Esophagus squamous epithelium (tissue), 5 donors: ENCODE measurements around the gene LTBP2. TPM values are rescaled to one million over a fixed set of nuclear protein-coding genes. Genes with fewer than 3 reads are reported as not detected.

Source experiments
- DNase-seq: peaks from one replicate; lab custom pipeline; 2025; lab: John Stamatoyannopoulos, UW
- H3K27ac ChIP-seq, 4 donors: fragments of 200-600 bp; sonication (generic); one replicate each; pipeline ENCODE4 v1.5.1; 2016 to 2019; ENCODE audit warnings: mild to moderate bottlenecking in 1 of 4
- H3K27me3 ChIP-seq, 4 donors: fragments of 200-600 bp; sonication (generic); 1 replicate in 3 of 4; 2 replicates in 1 of 4; pipeline versions ENCODE4 v1.5.1 to v1.6.0; 2017 to 2021; ENCODE audit warnings: antibody characterized with exemption in 1 of 4
- H3K36me3 ChIP-seq, 3 donors: fragments of 200-600 bp; sonication (generic); one replicate each; pipeline ENCODE4 v1.5.1; 2016 to 2019
- H3K4me1 ChIP-seq, 3 donors: fragments of 200-600 bp; sonication (generic); one replicate each; pipeline ENCODE4 v1.5.1; 2017 to 2019
- H3K4me3 ChIP-seq, 4 donors: fragments of 200-600 bp; sonication (generic); 1 replicate in 3 of 4; 2 replicates in 1 of 4; pipeline ENCODE4 v1.5.1; 2016 to 2019; ENCODE audit warnings: mild to moderate bottlenecking in 2 of 4, moderate library complexity in 1 of 4
- H3K9me3 ChIP-seq, 3 donors: fragments of 200-600 bp; sonication (generic); one replicate each; pipeline ENCODE4 v1.5.1; 2016 to 2019
- CTCF ChIP-seq, 6 experiments: fragments of 450-650 bp in 4 of 6; fragments of 200-600 bp in 2 of 6; sonication (generic) in 2 of 6; IDR thresholded peaks; one replicate each; pipeline ENCODE4 v1.5.1; 2016 to 2019; ENCODE audit warnings: antibody characterized with exemption in 6 of 6, mild to moderate bottlenecking in 4 of 6, moderate library complexity in 4 of 6
- POLR2A ChIP-seq, 4 donors: fragments of 450-650 bp; IDR thresholded peaks; one replicate each; pipeline ENCODE4 v1.6.1; 2017; ENCODE audit warnings: antibody characterized with exemption in 4 of 4, mild to moderate bottlenecking in 4 of 4, moderate library complexity in 3 of 4
- WGBS, 2 donors: methylation state at CpG; one replicate each; pipeline ENCODE4 v1.1.5; 2018; 5-methylcytosine and 5-hydroxymethylcytosine counted together
- intact Hi-C: fragments of 100-400 bp; cut with DNase I; formaldehyde crosslinking; loops from one replicate; pipeline ENCODE4 v1.15.0; 2022
- total RNA-seq, 4 donors: library from RNA; depleted of rRNA; stranded (reverse); fragments of >200 nt; gene quantifications; one replicate each; pipeline ENCODE4 v1.1.0, GENCODE V29; 2016
- donor health status: DM: yes; HTN: yes; CAD: no.

Gene LTBP2
- total RNA-seq, 4 donors from 2014 or later: 10.3 to 41.6 (median 17.0) TPM

DNA sequence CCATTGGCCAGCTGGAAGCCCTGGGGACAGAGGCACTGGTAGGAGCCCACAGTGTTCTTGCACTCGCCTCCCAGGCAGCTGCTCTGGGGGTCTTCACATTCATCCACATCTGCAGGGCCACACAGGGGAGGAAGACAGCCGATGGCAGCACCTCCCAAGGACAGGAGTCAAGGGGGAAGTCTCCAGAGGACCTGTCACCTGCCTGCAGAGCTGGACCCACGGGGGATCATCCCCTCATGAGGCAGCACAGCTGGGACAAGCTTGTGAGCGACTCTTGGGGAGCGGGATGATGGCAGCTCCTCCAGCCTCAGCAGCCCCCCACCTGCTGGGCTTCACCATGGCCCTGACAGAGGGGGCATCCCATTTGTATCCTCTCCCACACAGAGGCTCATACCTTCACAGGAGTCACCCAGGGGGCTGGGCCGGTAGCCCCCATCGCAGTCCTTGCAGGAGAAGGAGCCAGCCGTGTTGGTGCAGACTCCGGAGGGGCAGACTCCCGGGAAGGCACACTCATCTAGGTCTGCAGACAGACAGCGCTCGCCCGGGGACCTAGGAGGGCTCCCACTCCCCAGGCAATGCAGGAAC lies 103.1 kb downstream of the LTBP2 start:
- peaks cover 0 to 12% (median 4%) of the 10 kb centered on the region in 3 donors for H3K4me1 ChIP-seq
- WGBS, 2 donors: 83 to 92% methylated on average over 3 to 5 of the region's 13 CpGs
- no peak for TF ChIP-seq POLR2A (IDR thresholded peaks at IDR 0.05)
- TF ChIP-seq CTCF (IDR thresholded peaks at IDR 0.05): no peak
- H3K27ac ChIP-seq: no peak overlapping the region
- no peaks in the 10 kb centered on the region for H3K27me3 ChIP-seq
- DNase-seq: no peak
- H3K4me3 ChIP-seq: no peak overlapping the region
- peaks cover 0 to 87% (median 5%) of the 10 kb centered on the region in 3 donors for H3K36me3 ChIP-seq
- intact Hi-C loops: no loop called here
- H3K9me3 ChIP-seq: no peaks in the 10 kb centered on the region

DNA sequence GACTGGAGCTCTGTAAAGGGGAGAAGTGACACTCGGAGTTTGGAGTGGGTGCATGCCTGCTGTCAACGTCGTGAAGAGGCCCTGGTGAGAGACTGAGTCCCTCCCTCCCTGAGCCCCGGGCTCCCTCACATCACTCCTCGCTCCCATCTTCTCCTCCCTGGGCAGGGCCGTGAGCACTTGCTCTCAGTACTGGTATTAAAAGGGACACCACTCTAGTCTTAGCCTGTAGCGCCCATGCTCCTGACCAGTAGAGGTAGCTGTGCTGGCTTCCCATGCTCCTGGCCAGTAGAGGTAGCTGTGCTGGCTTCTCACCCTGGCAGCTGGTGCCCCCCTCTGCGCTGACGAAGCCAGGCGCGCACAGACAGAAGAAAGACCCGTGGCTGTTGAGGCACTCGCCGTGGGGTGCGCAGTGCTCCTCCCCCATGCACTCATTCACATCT lies 103.7 kb downstream of the LTBP2 start:
- Histone ChIP-seq H3K9me3 (no peaks in the 10 kb centered on the region), H3K4me3 (no peak overlapping the region), H3K27ac (no peak overlapping the region), H3K27me3 (no peaks in the 10 kb centered on the region), H3K36me3 (peaks cover 0 to 87% (median 5%) of the 10 kb centered on the region in 3 donors), H3K4me1 (peaks cover 0 to 15% (median 4%) of the 10 kb centered on the region in 3 donors)
- WGBS, 2 donors: 64 to 80% methylated on average over 1 to 7 of the region's 15 CpGs
- intact Hi-C loops: no loop called here
- DNase-seq: no peak
- TF ChIP-seq POLR2A (IDR thresholded peaks at IDR 0.05) (no peak), CTCF (IDR thresholded peaks at IDR 0.05) (no peak)

DNA sequence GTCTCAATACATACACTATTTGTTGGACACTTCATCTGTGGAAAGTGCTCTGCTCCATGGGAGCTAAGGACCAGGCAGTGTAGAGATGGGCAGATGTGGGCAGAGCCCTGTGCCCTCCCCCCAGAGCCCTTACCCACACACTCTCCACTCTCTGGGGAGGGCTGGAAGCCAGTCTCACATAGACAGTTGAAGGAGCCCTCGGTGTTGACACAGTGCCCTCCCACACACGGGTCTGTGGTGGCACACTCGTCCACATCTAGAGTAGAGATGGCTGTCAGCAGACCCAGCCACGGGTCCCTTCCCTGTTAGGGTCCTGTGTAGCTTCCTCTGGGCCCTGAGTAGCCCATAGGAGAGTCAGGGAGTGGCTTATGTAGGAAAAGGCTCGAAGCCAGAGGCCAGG lies 104.2 kb downstream of the LTBP2 start:
- TF ChIP-seq POLR2A (IDR thresholded peaks at IDR 0.05) (no peak), CTCF (IDR thresholded peaks at IDR 0.05) (no peak)
- Histone ChIP-seq H3K36me3 (peaks cover 4 to 87% (median 5%) of the 10 kb centered on the region in 3 donors), H3K27me3 (no peaks in the 10 kb centered on the region), H3K9me3 (no peaks in the 10 kb centered on the region), H3K27ac (no peak overlapping the region), H3K4me1 (peaks cover 0 to 20% (median 4%) of the 10 kb centered on the region in 3 donors), H3K4me3 (no peak overlapping the region)
- DNase-seq: no peak
- intact Hi-C loops: no loop called here
- WGBS, 2 donors: 80% methylated on average over 1 of the region's 5 CpGs; no CpG with 5 or more reads in 1 of the 2 donors

- WGBS, 2 donors: 79 to 80% methylated on average over 8 of the region's 8 CpGs
- Histone ChIP-seq H3K27ac (no peak overlapping the region), H3K4me3 (no peak overlapping the region), H3K36me3 (peaks cover 5 to 88% (median 5%) of the 10 kb centered on the region in 3 donors), H3K9me3 (no peaks in the 10 kb centered on the region), H3K27me3 (no peaks in the 10 kb centered on the region), H3K4me1 (peaks cover 0 to 27% (median 4%) of the 10 kb centered on the region in 3 donors)
- no peak for DNase-seq
- intact Hi-C loops: no loop called here
- TF ChIP-seq POLR2A (IDR thresholded peaks at IDR 0.05) (no peak), CTCF (IDR thresholded peaks at IDR 0.05) (no peak)
Observed at GRCh38 chr14:74507085-74507484, 105.0 kb downstream of the LTBP2 start.

DNA sequence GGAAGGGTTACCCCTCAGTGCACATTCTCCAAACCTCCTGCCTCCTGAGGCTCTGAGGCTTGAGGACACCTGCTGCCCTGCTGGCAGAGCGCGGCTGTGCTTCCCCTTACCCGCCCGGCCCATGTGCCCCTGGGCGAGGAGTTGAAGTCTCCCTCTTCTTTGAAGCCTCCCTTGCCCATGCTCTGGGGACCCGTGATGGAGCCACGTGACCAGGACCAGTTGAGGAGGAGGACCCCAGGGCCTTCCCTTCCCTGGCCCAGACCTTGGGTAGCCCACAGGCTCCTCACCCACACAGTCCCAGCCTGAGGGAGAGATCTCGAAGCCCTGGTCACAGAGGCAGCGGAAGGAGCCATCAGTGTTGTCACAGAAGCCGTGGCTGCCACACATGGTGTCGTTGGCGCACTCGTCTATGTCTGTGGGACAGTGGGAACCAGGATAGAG lies 105.6 kb downstream of the LTBP2 start:
- peaks cover 0 to 34% (median 4%) of the 10 kb centered on the region in 3 donors for H3K4me1 ChIP-seq
- 83 to 100% methylated on average over 1 to 8 of the region's 13 CpGs for WGBS, 2 donors
- peaks cover 5 to 89% (median 5%) of the 10 kb centered on the region in 3 donors for H3K36me3 ChIP-seq
- no peak overlapping the region for H3K27ac ChIP-seq
- no peak overlapping the region for H3K4me3 ChIP-seq
- TF ChIP-seq POLR2A (IDR thresholded peaks at IDR 0.05) (no peak), CTCF (IDR thresholded peaks at IDR 0.05) (no peak)
- DNase-seq: no peak
- no peaks in the 10 kb centered on the region for H3K27me3 ChIP-seq
- intact Hi-C loops: no loop called here
- no peaks in the 10 kb centered on the region for H3K9me3 ChIP-seq
